ENCODE results near the gene TXNDC5.

The TXNDC5 gene

DNA sequence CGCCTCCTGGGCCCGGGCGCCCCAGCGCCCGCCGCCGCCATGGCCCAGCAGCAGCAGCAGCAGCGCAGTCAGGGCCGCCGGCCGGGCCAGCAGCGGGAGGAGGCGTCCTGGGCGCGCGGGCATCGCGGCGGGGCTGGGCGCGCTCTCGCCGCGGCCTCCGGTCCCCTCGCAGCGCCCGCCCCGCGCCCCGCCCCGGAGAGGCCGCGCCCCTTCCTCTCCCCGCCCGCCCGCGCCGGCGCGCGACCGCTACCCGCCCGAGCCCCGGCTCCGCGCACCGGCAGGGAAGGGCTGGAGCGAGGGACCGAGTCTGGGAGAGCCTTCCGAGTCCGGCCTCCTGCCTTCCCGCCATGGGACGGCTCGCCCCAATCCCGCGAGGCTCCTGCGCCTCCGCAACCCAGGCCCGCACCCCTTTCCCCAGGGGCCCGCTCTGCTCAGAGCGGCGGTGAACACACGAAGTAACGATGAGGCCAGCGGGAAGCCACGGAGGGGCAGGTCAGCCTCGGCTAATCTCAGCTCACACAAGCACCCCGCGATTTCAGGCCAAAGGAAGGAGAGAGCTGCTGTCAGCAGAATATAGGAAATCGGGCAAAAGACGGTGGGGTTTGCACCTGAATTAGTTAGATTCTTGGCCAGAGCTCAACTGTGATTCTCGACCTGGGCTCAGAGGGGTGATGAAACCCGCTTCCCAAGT is at the start of gene TXNDC5:
Gene TXNDC5, minus strand, starts transcription at position 135 of the 691 bp plus-strand sequence. Its CDS starts 12 bp downstream, at position 123.
- DNase-seq: peak; percentile 78

DNA sequence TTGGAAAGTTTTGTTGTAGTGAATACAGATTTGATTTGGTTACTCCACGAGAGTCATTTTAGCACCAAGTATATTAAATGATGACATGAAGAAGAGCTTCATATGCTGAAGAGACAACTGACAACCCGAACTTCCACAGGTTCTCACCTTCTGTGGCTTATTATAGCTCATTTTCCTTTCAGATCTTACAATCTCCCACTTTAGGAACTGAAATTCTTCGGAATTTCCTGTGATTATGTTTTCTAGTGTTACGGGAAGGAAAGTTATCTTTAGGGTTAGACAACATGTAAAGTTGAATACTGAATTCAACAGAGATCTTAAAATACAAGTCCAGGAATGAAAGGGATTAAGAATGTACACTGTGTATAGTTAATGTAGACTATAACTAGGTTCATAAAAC is 49.6 kb upstream of the TXNDC5 start:
- no peak for DNase-seq

DNA sequence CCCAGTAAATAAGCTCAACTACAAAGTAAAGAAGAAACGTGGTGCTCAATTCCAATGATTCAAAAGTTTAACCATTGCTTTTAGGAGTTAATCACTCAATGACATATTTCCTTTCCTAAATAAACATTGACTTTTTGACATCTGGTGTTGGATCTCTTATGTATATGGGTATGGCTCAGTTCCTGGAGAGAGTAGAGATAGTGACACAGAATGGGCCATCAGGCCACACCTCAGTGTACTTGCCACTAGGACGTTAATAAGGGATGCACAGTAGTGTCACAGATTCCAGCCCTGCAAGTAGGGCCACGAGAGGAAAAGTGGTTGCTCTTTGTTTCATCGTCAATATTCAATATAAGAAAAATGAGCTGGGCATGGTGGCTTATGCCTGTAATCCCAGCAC is 48.9 kb upstream of the TXNDC5 start:
- no peak for DNase-seq

DNA sequence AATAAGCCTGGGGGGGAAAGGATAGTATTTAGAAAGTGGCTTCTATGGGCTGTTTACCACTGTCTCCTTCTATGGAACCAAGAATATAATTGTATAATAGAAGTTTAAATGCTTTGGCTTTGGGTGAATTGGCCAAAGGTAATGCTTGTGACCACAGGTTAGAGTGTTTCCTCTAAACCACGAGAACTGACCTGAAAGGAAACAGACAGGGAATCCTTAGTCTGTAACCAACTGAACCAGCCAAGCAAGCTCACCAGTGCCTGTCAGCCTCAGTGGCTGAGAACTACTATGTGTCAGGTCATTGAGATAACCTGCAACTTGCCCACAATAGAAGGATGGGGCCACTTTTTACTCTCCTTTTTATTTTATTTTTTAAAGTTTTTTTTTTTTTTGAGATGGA is 47.9 kb upstream of the TXNDC5 start:
- DNase-seq: no peak

DNA sequence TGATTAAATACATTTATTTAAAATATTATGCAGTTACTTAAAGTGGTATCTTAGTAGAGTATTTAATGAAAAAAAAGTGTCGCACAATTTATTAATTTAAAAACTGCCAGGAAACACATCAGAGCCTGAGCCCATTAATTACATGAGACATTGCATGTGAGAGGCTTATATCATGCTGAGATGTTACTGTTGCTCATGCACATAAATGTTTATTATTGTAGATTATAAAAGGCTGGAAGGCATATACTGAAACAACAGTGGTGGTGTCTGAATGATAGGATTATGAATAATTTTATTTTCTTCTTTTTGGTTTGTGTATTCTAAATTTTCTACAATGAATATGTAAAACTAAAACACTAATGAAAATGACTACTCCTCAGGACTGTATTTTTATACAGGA is 45.7 kb upstream of the TXNDC5 start:
- no peak for DNase-seq

DNA sequence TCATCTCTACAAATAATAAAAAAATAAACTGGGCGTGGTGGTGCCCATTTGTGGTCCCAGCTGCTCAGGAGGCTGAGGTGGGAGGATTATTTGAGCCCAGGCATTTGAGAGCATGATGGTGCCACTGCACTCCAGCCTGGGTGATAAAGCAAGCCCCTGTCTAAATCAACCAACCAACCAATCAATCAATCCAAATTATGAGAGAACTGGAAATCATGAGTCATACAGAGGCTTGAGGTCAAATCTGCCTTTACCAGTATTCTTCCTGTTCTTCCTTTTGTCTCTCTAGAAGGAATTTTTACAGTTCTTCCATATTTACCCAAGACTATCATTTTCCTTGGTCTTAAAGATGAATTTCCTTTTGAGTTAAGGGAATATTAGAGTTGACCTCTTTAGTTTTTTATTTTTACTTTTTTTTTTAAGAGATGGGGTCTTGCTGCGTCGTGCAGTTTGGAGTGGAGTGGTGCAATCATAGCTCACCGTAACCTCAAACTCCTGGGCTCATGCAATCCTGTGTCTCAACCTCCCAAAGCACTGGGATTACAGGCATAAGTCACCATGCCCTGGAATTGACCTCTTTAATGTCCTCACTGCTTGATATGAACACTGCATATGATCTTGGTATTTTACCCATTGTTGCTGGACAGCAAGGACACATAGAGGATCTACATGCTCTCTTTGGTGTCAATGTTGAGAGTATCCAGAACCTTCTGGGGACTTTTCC is 44.1 kb upstream of the TXNDC5 start:
- no peak for DNase-seq

DNA sequence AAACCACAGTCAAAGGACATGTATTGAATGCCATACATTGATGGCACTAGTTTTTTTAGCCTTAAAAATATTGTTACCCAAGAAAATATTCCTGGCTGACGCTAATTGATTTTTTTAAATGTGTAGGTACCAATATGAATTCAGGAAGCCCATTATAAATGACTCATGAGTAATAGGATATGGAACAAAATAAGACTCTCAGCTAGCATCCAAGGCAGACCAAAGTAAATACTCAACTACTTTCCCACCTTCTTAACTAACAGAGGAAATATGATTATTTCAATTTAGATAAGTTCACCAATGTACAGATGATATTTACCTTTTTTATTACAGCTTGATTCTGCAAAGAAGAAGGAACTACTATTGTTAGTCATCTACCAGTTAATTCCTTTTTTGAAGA is 43.2 kb upstream of the TXNDC5 start:
- no peak for DNase-seq

DNA sequence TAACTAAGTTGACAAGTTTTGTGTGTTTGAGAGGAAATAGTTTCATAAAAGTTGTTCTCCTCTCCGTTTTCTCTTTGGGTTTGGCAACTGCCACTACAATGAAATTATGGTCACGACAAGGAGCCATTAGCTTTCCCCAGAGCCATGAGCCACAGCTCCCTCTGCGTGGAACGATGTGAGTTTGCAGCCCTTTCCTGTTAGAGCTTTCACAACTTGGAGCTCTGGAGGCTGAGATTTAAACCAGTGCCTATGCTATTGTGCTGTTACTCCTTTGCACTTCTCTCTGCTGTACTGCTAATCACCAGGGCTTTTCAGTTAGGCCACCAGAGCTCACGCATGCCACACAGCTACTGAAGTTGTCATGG is 29.3 kb upstream of the TXNDC5 start:
- DNase-seq: no peak

DNA sequence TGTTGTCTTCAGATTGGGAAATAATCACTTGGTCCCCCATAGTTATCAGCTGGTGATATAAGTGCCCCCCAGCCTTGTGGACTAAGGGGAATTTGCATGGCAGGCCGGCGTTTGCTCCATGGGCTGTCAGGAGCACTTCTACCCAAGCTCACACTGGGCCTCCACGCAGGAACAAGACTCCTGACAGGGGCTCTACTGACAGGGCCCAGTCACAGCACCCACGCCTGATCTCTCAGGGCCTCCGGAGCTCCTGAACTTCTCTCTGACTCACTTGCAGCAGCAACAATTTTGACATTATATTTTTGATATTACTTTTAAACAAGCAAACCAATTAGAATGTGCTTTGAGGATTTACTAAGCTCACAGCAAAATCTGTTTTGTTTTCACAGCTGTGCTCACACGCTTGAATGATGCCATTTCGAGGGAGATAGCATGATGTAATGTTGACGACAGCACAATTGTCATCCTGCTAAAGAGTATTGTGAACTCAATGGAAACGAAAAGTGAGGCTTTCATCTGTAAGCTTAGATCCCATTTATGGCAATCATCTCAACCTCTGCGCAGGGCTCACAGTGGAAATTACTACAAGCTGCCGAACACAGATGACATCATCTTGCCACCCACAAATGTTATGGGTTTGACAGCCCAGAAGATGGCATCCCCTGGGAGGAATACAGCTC is 28.7 kb upstream of the TXNDC5 start:
- DNase-seq: peak; percentile 32

DNA sequence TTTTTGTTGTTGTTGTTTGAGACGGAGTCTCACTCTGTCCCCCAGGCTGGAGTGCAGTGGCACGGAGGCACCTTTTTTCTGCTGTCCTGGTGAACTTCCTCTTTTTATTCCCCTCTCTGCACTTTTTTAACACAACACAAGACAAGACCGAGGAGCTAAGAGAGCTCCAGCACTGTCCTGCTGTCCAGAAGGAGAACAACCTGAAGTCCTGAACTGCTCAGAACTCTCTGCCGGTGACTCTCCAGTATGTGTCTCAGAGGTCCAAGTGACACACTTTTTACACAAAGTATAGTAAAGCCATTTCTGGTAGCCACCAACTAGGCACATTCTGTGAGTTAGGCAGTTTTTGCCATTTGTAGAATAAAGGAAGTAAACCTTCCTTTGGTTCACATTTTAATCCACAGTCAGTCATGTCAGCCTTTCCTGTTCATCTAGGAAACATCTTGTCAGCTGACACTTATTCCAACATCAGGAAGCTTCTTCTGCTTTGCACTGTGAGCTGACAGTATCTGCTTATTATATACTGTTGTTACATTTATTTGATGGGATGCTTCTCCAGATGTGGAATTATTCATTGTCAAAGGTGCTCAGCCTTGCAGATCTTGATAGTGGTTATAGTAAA is 28.1 kb upstream of the TXNDC5 start:
- DNase-seq: no peak

DNA sequence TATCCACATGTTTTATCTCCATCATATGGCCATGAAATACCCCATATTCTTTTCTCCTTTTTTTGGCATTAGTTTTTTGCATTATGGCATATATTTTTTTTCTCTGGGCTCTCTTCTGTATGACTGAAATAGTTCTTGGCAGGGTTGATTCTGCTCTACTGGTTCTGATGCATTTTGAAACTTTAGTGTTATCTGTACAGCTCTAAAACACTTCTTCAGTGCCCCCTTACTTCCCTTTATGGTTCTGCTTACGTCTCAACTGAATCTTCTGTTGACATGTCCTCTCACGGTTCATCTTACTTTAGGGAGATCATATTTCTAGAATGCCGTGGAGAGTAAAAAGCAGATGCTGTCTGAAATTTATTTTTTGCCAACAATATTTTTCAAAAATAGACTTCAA is 23.2 kb upstream of the TXNDC5 start:
- no peak for DNase-seq

DNA sequence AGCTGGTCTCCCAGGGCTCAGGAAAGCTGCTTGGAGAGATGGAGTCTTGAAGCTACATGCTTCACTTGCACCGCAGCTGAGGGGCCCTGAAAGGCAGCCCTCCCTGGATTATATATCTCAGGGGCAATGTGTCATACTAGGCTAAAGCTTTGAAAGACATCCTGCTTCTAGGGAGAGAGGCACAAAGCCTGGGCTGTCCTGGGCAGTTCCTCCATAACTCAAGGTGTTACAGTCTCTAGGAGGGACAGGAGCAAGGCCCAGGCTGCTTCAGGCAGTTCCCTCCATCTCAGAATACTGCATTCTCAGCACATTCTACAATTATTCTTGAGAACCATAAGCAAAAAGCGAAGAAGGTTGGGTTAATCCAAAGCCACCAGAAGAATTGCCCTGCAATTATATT is 22.0 kb upstream of the TXNDC5 start:
- DNase-seq: no peak

DNA sequence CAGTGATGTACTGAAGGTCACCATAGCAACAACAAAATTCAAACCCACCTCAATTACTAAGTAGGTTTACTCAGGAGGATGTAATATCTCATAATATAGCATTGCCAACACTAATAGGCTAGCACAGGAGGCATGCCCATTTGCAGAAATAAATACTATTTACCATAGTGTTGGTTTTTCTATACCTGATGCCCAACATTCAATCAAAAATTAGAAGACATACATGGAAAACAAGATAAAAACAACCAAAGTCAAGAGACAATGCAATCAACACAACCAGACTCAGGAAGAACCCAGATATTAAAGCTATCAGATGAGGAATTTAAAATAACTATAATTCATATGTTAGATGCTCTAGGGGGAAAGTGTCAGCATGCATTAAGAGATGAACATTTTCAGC is 14.3 kb upstream of the TXNDC5 start:
- DNase-seq: no peak

DNA sequence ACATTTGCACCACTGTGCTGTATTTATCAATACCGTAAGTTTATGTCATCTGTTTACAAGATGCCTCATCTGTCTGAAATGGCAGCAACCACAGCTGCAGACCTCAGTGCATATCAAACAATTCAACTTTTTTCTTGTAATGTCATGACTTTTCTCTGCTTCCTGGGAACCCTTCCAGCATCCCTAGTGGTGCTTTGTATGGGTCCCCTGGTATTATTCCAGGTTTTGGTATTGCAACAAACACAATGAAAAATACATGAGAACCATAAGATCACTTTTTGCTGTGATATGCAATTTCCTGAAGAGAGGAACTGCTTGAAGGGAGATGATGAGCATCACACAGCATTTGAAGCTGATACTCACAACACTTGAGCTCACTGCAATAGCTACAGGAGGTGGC is 12.0 kb upstream of the TXNDC5 start:
- no peak for DNase-seq

DNA sequence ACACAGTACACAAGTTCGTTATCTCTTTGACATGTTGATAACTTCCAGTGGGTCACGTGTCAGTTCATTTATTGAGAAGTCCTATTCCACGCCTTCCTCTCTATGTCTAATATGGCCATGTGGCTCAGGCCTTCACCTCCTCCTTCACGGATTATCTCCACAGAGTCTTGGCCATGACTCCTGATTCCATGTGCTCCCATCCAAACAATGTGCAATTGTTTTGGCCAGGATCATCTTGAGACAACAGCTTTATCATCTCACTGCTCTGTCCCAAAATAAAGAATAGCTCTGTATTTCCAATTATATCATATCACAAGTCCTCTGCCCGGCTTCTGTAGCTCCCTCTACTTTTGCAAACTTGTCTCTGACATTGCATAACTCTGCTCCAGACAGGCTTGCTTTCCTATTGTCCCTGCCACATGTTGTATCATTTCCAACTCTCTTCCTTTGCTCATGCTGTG is 11.1 kb upstream of the TXNDC5 start:
- DNase-seq: no peak

DNA sequence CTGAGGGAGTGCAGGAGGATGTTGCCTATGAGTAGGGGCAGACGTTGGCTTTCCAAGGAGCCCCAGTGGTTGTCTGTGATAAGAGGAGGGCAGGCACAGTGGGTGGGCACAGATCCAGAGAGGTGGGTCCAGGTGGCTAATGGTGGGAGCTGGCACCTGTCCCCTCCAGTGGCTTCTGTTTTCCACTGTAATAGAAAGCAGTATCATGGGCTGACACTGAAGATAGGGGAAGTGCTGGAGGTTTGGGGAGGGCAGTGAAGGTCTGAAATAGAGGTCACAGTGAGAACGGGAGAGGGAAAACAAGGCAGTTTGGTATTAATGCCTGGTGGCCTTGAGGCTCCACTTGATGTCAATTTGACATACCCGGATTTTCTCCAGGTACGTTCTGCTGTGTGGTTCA is 10.5 kb upstream of the TXNDC5 start:
- no peak for DNase-seq

DNA sequence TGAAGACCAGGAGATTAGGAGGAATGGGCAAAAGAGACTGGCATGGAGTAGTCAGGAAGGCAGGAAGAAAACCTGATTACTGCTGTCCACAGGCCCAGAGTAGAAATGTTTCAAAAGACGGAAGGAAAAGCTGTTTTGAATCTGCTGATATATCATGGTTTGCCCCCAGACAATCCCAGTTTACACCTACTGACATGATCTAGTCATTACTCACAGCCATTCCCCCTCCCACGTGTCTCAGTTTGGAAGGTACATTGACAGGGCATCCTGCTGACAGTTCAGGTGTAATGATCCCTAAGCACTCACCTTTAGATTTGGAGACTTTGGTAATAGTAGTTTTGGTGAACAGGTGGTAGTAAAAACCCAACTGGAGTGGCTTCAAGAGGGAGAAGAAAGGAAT is 9.8 kb upstream of the TXNDC5 start:
- no peak for DNase-seq

DNA sequence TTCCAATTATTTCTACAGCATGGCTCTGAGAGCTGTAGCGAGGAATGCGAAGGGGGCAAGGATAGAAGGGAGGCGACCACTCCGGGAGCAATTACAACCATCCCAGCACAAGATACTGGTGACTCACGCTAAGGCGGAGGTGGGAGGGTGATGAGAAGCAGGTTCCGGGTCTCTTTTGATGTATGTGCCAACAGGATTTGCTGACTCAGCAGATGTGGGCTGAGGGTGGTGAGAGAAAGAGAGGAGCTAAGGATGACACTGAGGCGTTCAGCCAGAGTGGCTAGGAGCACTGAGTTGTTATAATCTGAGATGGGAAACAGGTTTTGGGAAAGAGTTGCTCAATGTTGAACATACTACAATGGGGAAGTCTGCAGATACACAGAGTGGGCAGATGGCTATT is 9.3 kb upstream of the TXNDC5 start:
- peak; percentile 81 for DNase-seq

DNA sequence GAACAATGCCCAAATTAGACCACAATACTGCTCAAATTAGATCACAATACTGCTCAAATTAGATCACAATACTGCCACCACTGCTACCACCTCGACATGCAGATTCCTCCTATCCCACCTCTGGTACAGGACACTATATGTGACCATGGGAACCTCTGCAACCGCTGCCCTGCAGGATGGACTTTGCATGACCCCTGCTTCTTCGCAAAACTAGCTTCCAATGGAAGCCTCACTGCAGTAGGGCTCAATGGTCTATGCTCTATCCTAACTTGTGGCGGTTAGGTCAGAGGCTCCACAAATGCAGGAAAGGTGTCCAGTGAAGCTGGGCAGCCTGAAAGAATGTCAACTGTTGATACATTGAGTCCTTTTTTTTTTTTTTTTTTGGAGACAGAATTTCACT is 7.8 kb upstream of the TXNDC5 start:
- no peak for DNase-seq

DNA sequence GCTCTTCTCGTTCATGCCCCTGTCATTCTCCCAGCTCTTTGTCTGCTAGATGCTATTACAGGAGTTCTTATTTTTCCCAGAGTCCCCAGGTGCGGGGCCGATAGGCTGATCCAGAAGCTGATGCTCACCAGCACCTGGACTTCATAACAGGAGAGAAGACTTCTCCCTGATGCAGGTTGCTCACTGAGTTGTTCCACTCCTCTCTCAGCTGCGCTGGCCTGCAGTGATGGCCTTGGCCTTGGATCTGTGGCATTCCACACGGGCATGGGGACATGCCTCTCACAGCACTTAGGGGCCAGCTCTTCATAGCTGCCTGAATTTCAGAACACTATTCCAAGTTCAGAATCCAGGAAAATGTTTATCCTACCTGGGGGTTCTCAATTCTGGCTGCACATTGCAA is 7.1 kb upstream of the TXNDC5 start:
- no peak for DNase-seq

DNA sequence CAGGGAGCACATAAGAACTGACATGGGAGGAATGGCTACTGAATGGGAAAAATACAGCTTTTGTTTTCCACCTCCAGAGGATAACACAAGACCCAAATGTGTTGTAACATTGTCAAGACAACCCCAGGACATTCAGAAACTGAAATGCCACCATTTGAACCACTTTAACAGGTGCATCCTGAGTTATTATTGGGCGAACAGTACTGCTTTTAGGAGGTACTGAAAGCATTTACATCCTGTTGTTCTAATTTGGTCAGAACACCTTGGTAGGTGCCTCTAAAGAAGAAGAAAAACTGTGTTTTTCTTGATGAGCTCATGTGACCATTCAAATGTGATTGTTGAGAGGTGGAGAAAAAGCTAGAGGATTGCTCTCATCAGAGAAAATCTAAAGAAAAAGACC is 6.4 kb upstream of the TXNDC5 start:
- DNase-seq: no peak

DNA sequence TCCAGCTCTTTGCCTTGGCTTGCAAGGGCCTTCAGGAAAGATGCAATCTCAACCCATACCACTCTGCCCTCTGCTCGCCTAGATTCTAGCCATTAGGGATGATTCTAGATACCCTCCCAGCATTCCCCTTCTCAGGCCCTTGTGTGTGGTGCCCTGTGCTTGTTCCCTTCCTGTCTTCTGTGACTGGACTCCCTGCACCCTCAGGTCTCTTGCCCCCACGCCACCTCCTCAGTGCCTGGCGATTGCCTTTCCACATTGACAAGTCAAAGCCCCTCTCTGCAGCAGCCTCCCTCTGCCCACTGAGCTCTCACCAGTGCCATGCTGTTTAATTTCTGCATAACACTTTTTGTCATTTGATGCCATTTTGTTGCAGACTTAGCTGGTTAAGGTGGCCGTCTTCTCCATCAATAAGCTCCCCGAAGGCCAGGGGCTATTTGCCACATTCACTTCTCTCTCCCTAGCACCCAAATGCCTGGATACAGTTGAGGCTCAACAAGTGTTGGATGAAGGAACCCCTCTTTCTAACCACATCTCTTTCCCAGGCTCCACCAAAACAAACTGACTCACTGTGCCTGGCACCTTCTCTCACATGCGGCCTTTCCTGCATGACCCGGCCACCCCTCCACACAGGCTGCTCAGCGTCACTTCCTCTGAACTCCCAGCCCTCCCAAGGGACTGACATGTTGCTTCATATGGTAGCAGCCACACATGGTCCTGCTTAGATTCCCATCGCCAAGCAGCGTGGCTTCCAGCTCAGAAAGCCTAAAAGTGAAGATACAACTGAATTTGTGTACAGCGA is 4.6 kb upstream of the TXNDC5 start:
- peak; percentile 90 for DNase-seq

DNA sequence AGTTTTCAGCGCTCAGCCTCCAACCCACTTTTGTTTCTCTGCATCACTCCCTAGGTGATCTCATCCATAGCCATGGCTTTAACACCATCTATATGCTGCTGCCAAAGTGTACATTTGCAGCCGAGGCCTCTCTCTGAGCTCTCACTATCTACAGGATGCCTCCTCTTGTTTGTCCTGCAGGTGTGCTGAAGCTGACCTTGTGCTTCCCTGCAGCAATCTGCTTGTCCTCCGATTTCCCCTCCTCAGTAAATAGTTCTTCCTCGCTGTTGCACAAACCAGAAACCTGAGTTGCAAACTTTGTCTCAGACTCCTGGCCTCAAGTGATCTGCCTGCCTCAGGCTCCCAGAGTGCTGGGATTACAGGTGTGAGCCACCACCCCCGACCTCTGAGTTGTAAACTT is 3.7 kb upstream of the TXNDC5 start:
- DNase-seq: no peak

Data from fibroblast of skin of right quadriceps (primary cell).